Adrenal gland (tissue), 12 donors: ENCODE measurements around the gene NBEAL2. TPM values are rescaled to one million over a fixed set of nuclear protein-coding genes. Genes with fewer than 3 reads are reported as not detected.

Experiments
- DNase-seq, 7 donors: peaks; one replicate each; pipeline ENCODE4 v3.0.0-alpha.2; 2019 to 2020
- H3K27ac ChIP-seq, 5 donors: fragments of 200-600 bp; sonication (generic) in 4 of 5; 1 replicate in 3 of 5; 2 replicates in 2 of 5; pipeline versions ENCODE4 v1.5.1 to v1.8.0; 2016 to 2020; ENCODE audit warnings: mild to moderate bottlenecking in 1 of 5
- H3K27me3 ChIP-seq: fragments of 200-600 bp; 2 replicates; pipeline ENCODE4 v1.8.0; 2021
- H3K36me3 ChIP-seq, 2 donors: fragments of 200-600 bp; replicated peaks in 1 of 2; 1 replicate in 1 of 2; 2 replicates in 1 of 2; pipeline versions ENCODE4 v1.5.1 to v1.8.0; 2018 to 2022
- H3K4me1 ChIP-seq, 2 donors: fragments of 200-600 bp; replicated peaks in 1 of 2; 1 replicate in 1 of 2; 2 replicates in 1 of 2; pipeline versions ENCODE4 v1.5.1 to v1.8.0; 2018 to 2021
- H3K4me3 ChIP-seq, 4 donors: fragments of 200-600 bp; sonication (generic) in 3 of 4; one replicate each; pipeline ENCODE4 v1.5.1; 2016 to 2018
- H3K9me3 ChIP-seq, 3 donors: fragments of 200-600 bp; sonication (generic) in 1 of 3; replicated peaks in 1 of 3; 1 replicate in 2 of 3; 2 replicates in 1 of 3; pipeline versions ENCODE4 v1.5.1 to v1.8.0; 2016 to 2021
- CTCF ChIP-seq, 6 experiments: fragments of 450-650 bp in 4 of 6; fragments of 200-600 bp in 2 of 6; sonication (generic) in 1 of 6; IDR thresholded peaks; 1 replicate in 5 of 6; 2 replicates in 1 of 6; pipeline versions ENCODE4 v1.5.1 to v1.8.0; 2016 to 2021; ENCODE audit warnings: antibody characterized with exemption in 6 of 6, mild to moderate bottlenecking in 2 of 6, moderate library complexity in 1 of 6
- POLR2A ChIP-seq, 2 donors: fragments of 450-650 bp; IDR thresholded peaks; one replicate each; pipeline ENCODE4 v1.6.1; 2017; ENCODE audit warnings: antibody characterized with exemption in 2 of 2, mild to moderate bottlenecking in 2 of 2, moderate library complexity in 1 of 2
- WGBS, 4 donors: extraction: QIAGEN DNeasy Blood & Tissue Kit in 2 of 4; methylation state at CpG; one replicate each; pipeline versions ENCODE4 v1.1.5 to v1.1.7; 2013 to 2017; 5-methylcytosine and 5-hydroxymethylcytosine counted together
- intact Hi-C, 2 donors: fragments of 100-400 bp; cut with DNase I; formaldehyde crosslinking; loops; one replicate each; pipeline versions ENCODE4 v1.14.1 to v1.15.0; 2022 to 2023
- polyA plus RNA-seq, 3 donors: library from polyadenylated mRNA; stranded (reverse); fragments of 200-250 nt in 2 of 3; fragments of 350-450 nt in 1 of 3; fragmentation: Illumina TruSeq in 1 of 3; extraction: RNeasy Lipid Tissue Mini Kit (QIAGEN cat#74804) in 1 of 3; gene quantifications; one replicate each; pipeline ENCODE4 v1.2.3, GENCODE V29; 2013 to 2014
- total RNA-seq, 9 donors: library from RNA; depleted of rRNA in 4 of 9; stranded (reverse); fragments of >200 nt in 4 of 9; fragments of 120-200 nt in 1 of 9; fragmentation: NEBNext Ultra II Directional in 1 of 9; extraction: Animal tissue kit (Norgen Biotek cat#: 25700) in 1 of 9; gene quantifications; one replicate each; pipeline versions ENCODE4 v1.1.0 to v1.2.4, GENCODE V29; 2013 to 2023
- donor health status: healthy with polysubstance abuse.
- donor health status: Bipolar disorder and iron deficiency.
- donor health status: DM: yes; HTN: yes; CAD: no.
- donor health status: DM: no; HTN: no; CAD: no.
- donor health status: DM: no; HTN: no; CAD: no.
- donor health status: DM: yes; HTN: yes; CAD: no.

NBEAL2 gene
- total and polyA plus RNA-seq, 12 donors, result 7.3 to 154 (median 29.0) TPM

- WGBS, 4 donors, result 94 to 100% (median 95%) methylated on average over 5 of the region's 5 CpGs
- intact Hi-C loops, result no loop called here
- no peak for TF ChIP-seq CTCF (IDR thresholded peaks at IDR 0.05)
- TF ChIP-seq POLR2A (IDR thresholded peaks at IDR 0.05), result no peak
- Histone ChIP-seq H3K27me3 (no peaks in the 10 kb centered on the region), H3K36me3 (no peaks in the 10 kb centered on the region), H3K9me3 (no peaks in the 10 kb centered on the region), H3K4me1 (peaks cover 18 to 39% of the 10 kb centered on the region in 2 donors), H3K4me3 (no peak overlapping the region), H3K27ac (peak overlapping the region in 1 of 5 donors; percentile 1)
- DNase-seq, result no peak
These were observed 1.7 kb upstream of the NBEAL2 start for GRCh38 chr3:46977811-46978195.

- TF ChIP-seq POLR2A (IDR thresholded peaks at IDR 0.05) (no peak), CTCF (IDR thresholded peaks at IDR 0.05) (no peak)
- Histone ChIP-seq H3K9me3 (no peaks in the 10 kb centered on the region), H3K36me3 (no peaks in the 10 kb centered on the region), H3K27ac (no peak overlapping the region), H3K4me1 (peaks cover 18 to 39% of the 10 kb centered on the region in 2 donors), H3K4me3 (no peak overlapping the region), H3K27me3 (no peaks in the 10 kb centered on the region)
- intact Hi-C loops, result no loop called here
- 90 to 93% (median 92%) methylated on average over 9 of the region's 9 CpGs for WGBS, 4 donors
- peak in 1 of 7 donors; percentile 27 for DNase-seq
These were observed 1.1 kb upstream of the NBEAL2 start for GRCh38 chr3:46978381-46978780.

- Histone ChIP-seq H3K4me1 (peaks cover 15 to 26% of the 10 kb centered on the region in 2 donors), H3K9me3 (no peaks in the 10 kb centered on the region), H3K27ac (peak overlapping the region in 3 of 5 donors; percentile 43 to 88 (median 44)), H3K36me3 (no peaks in the 10 kb centered on the region), H3K4me3 (peak overlapping the region in 3 of 4 donors; percentile 45 to 87 (median 62)), H3K27me3 (no peaks in the 10 kb centered on the region)
- 3 to 50% (median 5%) methylated on average over 1 to 36 of the region's 40 CpGs for WGBS, 4 donors
- no peak for TF ChIP-seq CTCF (IDR thresholded peaks at IDR 0.05)
- TF ChIP-seq POLR2A (IDR thresholded peaks at IDR 0.05), result no peak
- DNase-seq, result peak; percentile 31 to 74 (median 53)
- intact Hi-C loops, result no loop called here
These were observed 562 bp downstream of the NBEAL2 start for GRCh38 chr3:46979958-46980497.

GRCh38 chr3:46981932-46982471 lies 2.5 kb downstream of the NBEAL2 start:
- H3K27ac ChIP-seq, result peak overlapping the region in 1 of 5 donors; percentile 45
- no peak for DNase-seq
- no peaks in the 10 kb centered on the region for H3K9me3 ChIP-seq
- H3K4me3 ChIP-seq, result no peak overlapping the region
- WGBS, 4 donors, result 56 to 72% (median 64%) methylated on average over 5 of the region's 5 CpGs
- H3K4me1 ChIP-seq, result peaks cover 10 to 18% of the 10 kb centered on the region in 2 donors
- intact Hi-C loops, result no loop called here
- no peak for TF ChIP-seq POLR2A (IDR thresholded peaks at IDR 0.05)
- no peak for TF ChIP-seq CTCF (IDR thresholded peaks at IDR 0.05)
- no peaks in the 10 kb centered on the region for H3K27me3 ChIP-seq
- H3K36me3 ChIP-seq, result no peaks in the 10 kb centered on the region
